Measurements from ENCODE around the gene RALB. TPM values are rescaled to one million over a fixed set of nuclear protein-coding genes. Genes with fewer than 3 reads are reported as not detected.

The RALB gene
- total RNA-seq, 1 donor from 2014 or later = 52.6 TPM

- intact Hi-C loops (cut with micrococcal nuclease) = no loop called here
- ATAC-seq = peak; percentile 48
- DNase-seq = no peak
Observed at GRCh38 chr2:120238728-120239487, 13.7 kb upstream of the RALB start.

- DNase-seq = no peak
- intact Hi-C loops (cut with micrococcal nuclease) = no loop called here
- peak; percentile 75 for ATAC-seq
Observed at GRCh38 chr2:120239488-120240287, 13.0 kb upstream of the RALB start.

GRCh38 chr2:120240901-120241429, 11.7 kb upstream of the RALB start:
- intact Hi-C loops (cut with micrococcal nuclease) = no loop called here
- no peak for DNase-seq
- no peak for ATAC-seq

GRCh38 chr2:120241684-120242083, 11.0 kb upstream of the RALB start:
- intact Hi-C loops (cut with micrococcal nuclease) = no loop called here
- ATAC-seq (no peak), DNase-seq (no peak)

- no peak for ATAC-seq
- DNase-seq = no peak
- intact Hi-C loops (cut with micrococcal nuclease) = no loop called here
Observed at GRCh38 chr2:120243211-120243610, 9.4 kb upstream of the RALB start.

- no peak for DNase-seq
- intact Hi-C loops (cut with micrococcal nuclease) = no loop called here
Observed at GRCh38 chr2:120243875-120244553, 8.6 kb upstream of the RALB start.

GRCh38 chr2:120244656-120245519, 7.8 kb upstream of the RALB start:
- DNase-seq (no peak), ATAC-seq (no peak)
- intact Hi-C loops (cut with micrococcal nuclease) = no loop called here

More at GRCh38 chr2:120243875-120244553, 8.6 kb upstream of the RALB start:
- no peak for ATAC-seq

- DNase-seq = no peak
- intact Hi-C loops (cut with micrococcal nuclease) = no loop called here
- peak; percentile 26 for ATAC-seq
Observed at GRCh38 chr2:120245520-120246332, 6.9 kb upstream of the RALB start.

GRCh38 chr2:120246546-120247300, 5.9 kb upstream of the RALB start:
- no peak for DNase-seq
- ATAC-seq = no peak
- intact Hi-C loops (cut with micrococcal nuclease) = no loop called here

- intact Hi-C loops (cut with micrococcal nuclease) = no loop called here
- DNase-seq (no peak), ATAC-seq (no peak)
Observed at GRCh38 chr2:120247851-120248250, 4.8 kb upstream of the RALB start.

GRCh38 chr2:120250640-120251039, 2.0 kb upstream of the RALB start:
- ATAC-seq (no peak), DNase-seq (no peak)
- intact Hi-C loops (cut with micrococcal nuclease) = no loop called here

GRCh38 chr2:120251078-120251477, 1.6 kb upstream of the RALB start:
- intact Hi-C loops (cut with micrococcal nuclease) = no loop called here
- ATAC-seq = no peak
- DNase-seq = no peak

- intact Hi-C loops (cut with micrococcal nuclease) = no loop called here
- ATAC-seq (peak; percentile 2), DNase-seq (no peak)
Observed at GRCh38 chr2:120251880-120252224, 800 bp upstream of the RALB start.

- peak; percentile 78 for ATAC-seq
Observed at GRCh38 chr2:120253021-120253882, 600 bp downstream of the RALB start.

GRCh38 chr2:120254178-120254577, 1.5 kb downstream of the RALB start:
- no peak for DNase-seq
- ATAC-seq = no peak
- intact Hi-C loops (cut with micrococcal nuclease) = no loop called here

More at GRCh38 chr2:120253021-120253882, 600 bp downstream of the RALB start:
- DNase-seq = peak; percentile 89
- intact Hi-C loops (cut with micrococcal nuclease) = no loop called here

- intact Hi-C loops (cut with micrococcal nuclease) = no loop called here
- ATAC-seq = no peak
Observed at GRCh38 chr2:120255071-120255470, 2.4 kb downstream of the RALB start.

More at GRCh38 chr2:120255071-120255470, 2.4 kb downstream of the RALB start:
- no peak for DNase-seq
